CD4-positive, alpha-beta T cell treated with Interleukin-6 for 4 hours (primary cell): ENCODE data around the gene MX1.

Experiments
- DNase-seq: peaks from one replicate; pipeline ENCODE4 v3.0.0-alpha.2; 2020; ENCODE audit warnings: mixed read lengths

The MX1 gene

DNA sequence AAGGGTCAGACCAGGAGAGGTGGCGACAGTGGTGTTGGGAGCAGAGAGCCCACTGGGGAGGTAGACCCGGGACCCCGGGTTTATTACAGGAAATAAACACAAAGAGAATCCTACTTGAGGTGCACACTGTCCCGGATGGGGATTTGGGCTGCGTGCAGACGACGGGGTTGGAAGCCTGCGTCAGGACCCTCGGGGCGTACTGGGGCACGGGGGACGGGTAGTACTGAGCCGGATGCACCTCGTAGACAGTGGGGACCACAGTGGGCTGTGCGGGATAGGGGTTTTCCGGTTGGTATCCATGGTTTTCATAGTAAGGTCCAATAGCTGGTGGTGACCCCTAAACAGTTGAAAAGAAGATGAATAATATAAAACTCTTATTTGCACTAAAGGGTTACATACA is 68.2 kb downstream of the MX1 start:
- no peak for DNase-seq

DNA sequence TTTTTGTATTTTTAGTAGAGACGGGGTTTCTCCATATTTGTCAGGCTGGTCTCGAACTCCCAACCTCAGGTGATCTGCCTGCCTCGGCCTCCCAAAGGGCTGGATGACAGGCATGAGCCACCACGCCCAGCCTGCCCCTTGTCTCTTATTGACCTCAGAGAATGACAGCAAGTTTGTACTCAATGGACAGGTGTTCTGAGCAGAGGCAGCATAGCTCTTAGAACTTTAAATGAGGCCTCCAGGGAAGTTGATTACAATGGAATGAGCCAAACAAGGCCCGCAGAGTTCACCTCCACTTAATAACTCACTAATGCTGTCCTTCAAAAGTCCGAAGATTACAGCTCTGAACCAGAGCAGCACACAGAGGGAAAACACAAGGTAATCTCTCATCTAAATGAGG is 71.0 kb downstream of the MX1 start:
- DNase-seq, result no peak

DNA sequence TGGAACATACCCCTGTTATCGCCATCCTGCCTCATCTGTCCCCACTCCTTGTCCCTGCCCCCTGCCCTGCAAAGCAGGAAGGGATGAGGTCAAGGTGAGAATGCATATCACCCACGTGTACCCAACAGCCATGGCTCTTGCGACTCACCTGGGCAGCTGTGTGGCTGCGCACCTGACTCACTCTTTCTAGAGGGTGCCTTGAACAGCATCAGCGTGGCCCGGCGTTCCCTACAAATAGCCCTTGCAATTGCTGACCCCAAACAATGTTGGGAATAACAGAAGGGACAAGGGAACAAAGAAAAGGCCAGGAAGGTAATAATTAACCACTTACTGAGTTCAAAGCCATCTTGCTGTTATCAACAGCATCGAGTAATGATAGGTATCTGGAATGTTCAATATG is 71.7 kb downstream of the MX1 start:
- no peak for DNase-seq

DNA sequence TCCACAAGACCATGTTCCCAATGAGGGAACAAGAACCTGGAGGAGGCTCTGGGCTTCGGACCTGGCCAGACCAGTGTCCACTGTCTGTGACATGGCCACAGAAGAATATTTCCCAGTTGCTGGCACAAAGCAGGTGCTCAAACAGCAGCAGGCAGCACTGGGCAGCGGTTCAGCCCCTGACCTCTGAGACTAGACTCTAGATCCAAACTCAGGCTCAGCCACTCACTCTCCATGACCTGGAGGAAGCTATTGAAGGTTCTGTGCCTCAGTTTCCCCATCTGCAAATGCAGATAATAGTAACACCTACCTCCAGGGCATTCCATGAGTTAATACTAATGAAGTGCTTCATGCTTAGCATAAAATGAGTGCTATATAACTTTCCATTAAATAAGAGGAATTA is 73.9 kb downstream of the MX1 start:
- DNase-seq, result no peak

DNA sequence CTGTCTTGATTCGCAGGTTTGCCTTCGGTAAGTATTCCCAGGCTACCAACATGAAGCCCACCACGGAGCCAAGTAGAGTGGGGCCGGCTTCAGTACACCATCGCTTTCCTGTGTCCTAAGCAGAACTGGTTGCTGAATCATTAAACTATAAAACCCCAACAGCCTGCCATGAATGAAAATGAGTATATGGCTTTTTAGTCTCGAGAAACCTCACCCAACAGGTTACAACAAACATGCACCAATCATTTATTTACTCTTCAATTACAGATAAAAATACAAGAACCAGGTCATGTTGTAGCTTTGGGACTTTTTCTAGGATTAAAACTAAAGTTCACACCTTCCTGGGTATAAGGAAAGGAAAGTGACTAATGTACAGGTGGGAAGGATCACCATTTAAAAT is 74.3 kb downstream of the MX1 start:
- no peak for DNase-seq

DNA sequence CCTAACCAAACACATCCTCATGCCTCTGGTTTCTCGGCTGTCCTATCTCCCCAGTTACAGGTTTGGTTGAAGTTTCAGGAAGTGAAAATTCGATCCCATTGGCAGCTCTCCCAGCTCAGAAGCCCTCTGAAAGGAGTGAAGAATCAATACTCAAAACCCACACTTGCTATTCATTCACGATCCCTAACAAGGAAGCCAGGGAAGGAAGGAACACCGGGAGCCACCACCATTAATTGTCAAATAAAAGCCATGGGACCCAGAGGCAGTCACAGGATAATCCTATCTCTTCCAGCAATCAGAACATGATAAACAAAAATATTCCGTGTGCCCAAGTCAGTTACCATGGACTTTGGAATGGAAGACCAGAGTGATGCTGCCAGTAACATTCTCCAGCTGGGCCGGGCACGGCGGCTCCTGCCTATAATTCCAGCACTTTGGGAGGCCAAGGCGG is 74.9 kb downstream of the MX1 start:
- no peak for DNase-seq

DNA sequence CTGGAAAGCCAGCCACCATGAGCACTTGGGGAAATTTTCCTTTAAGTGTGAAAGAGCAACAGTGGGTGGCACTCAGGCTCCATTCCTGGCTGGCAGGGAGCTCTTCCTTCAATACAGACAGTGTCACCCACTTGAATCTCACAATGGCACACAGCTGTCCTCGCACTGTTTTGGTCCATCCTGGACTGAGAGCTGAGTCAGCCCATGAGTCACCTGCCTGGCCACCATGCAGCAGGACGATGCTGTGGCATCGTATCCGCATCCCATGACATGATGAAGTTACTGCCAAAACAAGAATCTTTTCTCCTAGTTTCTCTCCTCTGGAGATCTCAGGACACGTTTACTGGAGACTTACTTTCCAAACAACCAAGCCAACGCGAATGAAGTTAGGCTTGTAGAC is 75.9 kb downstream of the MX1 start:
- no peak for DNase-seq

DNA sequence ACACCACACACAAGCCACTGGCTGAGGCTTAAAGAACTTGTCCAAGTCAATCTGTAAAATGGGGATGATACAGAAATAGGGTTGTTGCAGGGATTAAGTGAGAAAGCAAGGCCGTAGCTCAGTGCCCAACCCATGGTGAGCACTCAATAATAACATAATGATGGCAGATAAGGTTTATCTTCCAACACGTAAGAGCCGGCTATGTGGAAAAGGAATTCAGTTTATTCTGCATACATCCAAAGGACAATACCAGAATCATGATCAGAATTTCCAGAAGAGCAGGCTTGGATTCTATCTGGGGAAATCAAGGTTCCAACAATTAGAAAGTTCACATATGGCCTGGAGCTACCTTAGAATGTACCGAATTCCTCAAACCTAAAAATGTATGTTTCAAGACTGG is 77.3 kb downstream of the MX1 start:
- no peak for DNase-seq

DNA sequence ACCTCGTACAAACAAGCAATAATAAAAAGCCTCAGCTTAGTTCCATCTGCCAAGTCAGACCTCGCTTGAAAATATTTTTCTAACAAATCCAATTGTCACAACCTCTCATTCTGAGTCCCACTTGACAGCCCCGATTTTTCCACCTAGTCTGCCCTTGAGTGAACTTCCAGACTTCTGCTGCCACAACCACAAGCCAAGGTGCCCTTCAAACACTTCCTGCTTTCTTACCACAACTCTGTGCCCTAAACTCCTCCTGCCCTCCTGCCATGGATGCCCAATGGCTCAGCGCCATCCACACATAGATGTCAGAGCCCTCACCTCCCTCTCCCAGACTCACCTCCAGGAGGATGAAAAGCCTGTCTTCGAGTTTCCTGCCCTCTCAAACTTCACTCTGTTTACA is 78.0 kb downstream of the MX1 start:
- no peak for DNase-seq

DNA sequence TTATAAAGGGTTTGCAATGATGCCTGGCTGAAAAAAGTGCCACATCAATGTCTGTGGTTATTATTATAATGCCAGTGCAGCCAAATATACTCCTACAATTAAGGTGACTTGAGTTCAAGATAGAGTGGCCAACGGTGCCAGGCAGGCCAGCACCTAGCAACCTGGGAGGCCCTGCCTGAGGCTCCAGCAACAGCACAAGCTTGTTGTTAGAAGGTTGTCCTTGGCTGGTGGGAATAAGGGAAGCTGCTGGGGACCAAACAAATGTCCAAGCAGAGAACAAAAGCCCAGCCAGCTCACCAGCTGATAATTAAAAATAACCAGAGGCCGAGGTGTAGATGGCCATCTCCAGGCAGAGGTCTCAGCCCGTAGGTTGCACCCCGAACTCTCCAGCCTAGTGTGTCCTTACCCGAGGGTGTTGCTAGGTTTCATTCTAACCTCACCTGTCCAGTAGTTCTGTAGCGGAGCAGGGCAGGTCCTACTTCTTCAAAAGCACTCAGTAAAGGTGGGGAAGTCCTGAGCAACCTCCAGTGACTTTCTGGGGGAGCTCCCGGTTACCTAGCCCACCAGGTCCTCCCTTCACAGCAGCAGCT is 80.1 kb downstream of the MX1 start:
- no peak for DNase-seq

DNA sequence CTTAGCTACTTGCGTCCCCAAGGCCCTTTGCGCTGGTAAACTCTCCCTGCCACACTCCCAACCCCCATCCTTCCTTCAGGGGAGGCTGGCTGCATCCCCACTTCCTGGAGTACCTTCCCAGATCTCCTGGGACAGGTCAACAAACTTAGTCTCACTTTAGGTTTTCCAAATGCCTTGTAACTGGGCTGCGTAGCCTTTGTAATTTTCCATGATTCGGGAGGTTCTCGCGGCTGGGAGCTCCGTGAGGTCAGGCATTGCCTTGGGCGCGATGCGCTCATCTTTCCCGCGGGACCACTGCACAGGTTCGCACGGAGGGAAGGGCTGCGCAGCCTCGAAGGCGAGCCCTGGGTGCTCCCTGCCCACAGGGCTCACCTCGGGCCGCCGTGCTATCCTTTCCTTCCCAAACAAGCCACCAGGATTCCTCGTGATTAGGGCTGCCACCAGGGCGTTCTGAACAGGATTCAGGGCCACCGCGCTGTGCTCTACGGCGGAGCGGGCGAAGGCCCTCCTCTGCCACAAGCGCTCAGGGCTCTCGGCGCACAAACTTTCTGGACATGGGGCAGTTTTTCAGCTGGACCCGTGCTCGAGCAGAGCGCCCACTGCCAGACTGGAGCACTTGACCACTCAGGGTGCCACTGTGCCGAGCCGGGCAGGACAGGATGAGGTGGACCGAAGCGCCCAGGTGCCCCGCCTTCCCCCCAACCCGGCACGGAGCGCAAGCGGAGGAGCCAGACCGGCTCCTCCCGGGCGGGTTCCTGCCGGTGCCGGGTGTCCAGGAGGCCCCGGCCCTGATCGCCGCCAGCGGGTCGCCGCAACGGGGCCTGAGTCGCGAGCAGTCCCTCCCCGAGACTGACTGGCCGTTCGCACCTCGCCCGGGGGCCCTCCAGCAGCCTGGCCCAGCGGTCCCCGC is 80.8 kb downstream of the MX1 start:
- no peak for DNase-seq

DNA sequence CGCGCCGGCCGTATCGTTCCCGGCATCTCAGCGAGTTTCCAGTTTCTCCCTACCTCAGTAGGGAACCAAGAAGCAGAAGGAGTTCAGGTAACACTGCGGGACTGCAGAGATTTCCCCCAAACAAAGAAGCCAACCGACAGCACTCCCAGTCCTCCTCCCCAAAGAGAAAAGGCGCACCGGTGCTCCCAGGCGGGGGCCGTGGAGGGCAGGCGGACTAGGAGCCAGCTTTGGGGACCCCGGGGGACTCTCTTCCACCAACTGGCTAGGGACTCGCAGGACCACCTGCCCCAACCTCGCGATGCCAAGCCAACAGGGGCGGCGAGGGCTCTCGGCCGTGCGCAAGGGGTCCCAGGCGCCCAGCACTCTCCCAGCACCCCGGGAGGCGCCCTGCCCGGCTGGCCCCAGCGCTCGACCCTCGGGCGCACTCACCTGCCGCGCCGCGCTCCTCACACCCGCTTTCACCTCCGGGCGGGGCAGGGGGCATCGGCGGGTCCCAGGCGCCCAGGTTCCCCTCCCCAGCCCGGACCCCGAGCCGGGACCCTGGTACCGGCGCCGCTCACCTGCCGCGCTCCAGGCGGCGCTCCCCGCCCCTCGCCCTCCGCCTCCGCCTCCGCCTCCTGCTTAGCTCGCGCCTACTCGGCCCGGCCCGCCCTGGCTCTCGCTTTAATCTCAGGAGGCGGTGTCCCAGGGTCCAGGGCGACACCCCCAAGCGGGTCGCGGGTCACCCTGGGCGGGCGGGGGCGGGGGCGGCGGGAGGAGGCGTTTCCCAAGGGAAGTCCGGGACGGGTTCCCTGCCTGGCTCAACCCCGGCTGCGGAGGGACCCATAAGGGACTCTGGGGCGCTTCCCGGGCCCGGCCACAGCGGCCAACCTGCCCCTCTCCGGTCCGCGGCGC is 81.7 kb downstream of the MX1 start, which contains the start of gene TMPRSS2:
Gene TMPRSS2 (minus strand): TSS at position 638 of the 894 bp plus-strand sequence. CDS start 10,025 bp downstream, outside the sequence.
- DNase-seq, result no peak

DNA sequence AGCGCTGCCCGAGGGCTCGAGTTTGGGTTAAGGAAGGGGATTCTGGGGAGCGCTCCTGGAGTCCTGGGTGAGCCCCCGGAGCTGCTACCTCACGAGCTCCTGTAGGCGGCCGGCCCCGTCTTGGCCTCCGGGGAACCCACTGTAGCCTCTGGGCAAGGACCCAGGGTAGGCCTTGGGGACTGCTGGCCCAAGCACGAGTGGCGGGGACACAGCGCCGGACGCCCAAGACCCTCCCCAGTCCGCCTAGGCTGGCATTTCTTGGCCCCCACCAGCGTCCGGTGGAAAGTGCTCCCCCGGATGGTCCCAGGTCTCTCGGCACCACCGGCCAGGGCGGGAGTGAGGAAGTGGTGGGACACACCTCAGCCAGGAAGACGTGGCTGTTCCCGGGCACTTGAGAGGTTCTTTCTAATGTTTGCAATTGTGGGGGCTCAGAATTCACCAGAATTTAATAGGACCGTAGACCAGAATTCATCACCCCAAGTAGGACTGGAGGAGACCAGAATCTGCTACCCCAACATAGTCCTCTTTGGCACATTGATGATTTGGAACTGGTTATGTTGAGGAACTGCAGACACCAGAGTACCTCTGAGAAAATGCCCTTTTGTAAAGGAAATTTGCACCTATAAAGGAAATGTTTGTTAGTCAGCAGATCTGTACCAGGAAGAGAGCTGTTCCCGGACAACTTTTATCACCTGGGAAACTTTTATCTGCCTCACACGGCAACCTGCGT is 82.5 kb downstream of the MX1 start:
- DNase-seq, result no peak
